Heart left ventricle (tissue), 13 donors: ENCODE measurements around the gene VPS18.

ENCODE experiments used
- CTCF ChIP-seq, 12 donors: fragments of 200-600 bp; sonication (generic) in 4 of 12; IDR thresholded peaks; one replicate each; pipeline versions ENCODE4 v1.5.0 to v1.8.0; 2018 to 2022; ENCODE audit warnings: antibody characterized with exemption in 12 of 12, mild to moderate bottlenecking in 5 of 12
- POLR2A ChIP-seq, 2 donors: fragments of 450-650 bp; IDR thresholded peaks; one replicate each; pipeline ENCODE4 v1.6.1; 2017; ENCODE audit warnings: antibody characterized with exemption in 2 of 2, mild to moderate bottlenecking in 2 of 2, moderate library complexity in 2 of 2
- donor health status: ischemic (EF 13 %, LVEDD 7.1; RV severe dilation, severe dysfunction).
- donor health status: DM: no; HTN: yes; CAD: no.
- donor health status: DM: no; HTN: no; CAD: no.
- donor health status: ischemic (EF 25% LVEDD 6.9; RV normal size, moderate dysfunction).
- donor health status: ischemic (EF 25% LVEDD 5.7; RV mildly dilated, moderate dysfunction).
- donor health status: ischemic (EF 35%, LVEDD 5.7; RV mildly dilated, moderate dysfunction).
- donor health status: nonischemic (EF 11% LVEDD 7.7; RV severe dilation, severe dysfunction).
- donor health status: DM: yes; HTN: yes; CAD: no.
- donor health status: PGD.
- donor health status: ischemic (EF 29% LVEDD 5.4; RV normal size, mild dysfunction).
- donor health status: nonischemic (EF 23%, LVEDD 6.1; RV moderate dilation, normal function).

- TF ChIP-seq CTCF (IDR thresholded peaks at IDR 0.05) (no peak), POLR2A (IDR thresholded peaks at IDR 0.05) (no peak)
Measured at GRCh38 chr15:40912478-40912877, 18.2 kb downstream of the VPS18 start.
